Nucleus accumbens (tissue), 56 donors: ENCODE measurements around the gene CUL9.

Experiments
- DNase-seq, 56 donors: peaks; one replicate each; lab custom pipeline; 2025; lab: John Stamatoyannopoulos, UW

CUL9 gene

DNA sequence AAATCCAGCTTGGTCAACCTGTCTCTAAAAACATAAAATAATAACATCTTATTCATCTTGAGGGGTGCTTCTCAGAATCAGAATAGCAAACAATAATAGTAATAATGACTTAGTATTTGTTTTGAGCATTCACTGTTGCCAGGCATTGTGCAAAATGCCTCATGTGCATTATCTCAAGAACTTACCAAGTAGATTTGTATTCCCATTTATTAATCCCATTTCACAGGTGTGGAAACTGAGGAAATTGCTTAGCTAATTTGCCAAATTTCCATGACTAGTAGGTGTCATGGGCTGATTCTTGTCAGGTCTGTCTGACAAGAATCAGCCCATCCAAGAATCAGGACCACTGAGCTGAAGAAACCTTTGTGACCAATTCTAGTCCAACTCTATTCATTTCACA is 66.8 kb downstream of the CUL9 start:
- no peak for DNase-seq

DNA sequence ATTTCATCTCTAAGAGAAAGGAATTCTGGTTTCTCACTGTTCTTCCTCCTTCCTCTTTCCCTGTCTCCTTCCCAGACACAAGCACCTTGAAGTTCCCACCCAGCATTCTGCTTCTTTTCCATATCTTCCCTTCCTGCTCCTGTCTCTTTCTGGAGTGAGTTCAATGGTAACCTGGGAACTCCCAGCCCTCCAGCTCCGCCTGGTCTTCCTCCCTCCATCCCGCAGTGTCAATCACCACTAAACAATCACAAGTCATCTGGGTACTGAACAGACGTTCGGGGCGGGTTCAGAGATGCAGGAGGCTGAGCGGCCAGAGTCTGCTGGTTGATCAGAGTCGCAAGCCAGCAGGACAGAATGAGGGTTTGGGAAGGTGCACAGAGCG is 69.0 kb downstream of the CUL9 start:
- DNase-seq, result no peak

DNA sequence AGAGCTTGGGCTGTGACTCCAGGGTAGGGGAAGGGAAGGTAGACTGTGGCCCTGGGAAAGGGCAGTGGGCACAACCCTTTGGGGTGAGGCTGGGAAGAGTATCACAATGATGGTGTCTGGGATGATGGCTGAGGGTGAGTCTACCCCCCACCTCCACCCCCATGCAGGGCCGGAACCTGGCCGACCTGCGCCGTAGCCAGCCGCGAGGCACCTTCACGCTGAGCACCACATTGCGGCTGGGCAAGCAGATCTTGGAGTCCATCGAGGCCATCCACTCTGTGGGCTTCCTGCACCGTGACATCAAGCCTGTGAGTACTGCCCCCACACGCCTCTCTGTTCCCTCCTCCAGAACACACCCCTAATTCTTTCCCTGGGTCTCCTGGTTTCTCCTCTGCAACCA is 71.4 kb downstream of the CUL9 start:
- DNase-seq, result no peak

DNA sequence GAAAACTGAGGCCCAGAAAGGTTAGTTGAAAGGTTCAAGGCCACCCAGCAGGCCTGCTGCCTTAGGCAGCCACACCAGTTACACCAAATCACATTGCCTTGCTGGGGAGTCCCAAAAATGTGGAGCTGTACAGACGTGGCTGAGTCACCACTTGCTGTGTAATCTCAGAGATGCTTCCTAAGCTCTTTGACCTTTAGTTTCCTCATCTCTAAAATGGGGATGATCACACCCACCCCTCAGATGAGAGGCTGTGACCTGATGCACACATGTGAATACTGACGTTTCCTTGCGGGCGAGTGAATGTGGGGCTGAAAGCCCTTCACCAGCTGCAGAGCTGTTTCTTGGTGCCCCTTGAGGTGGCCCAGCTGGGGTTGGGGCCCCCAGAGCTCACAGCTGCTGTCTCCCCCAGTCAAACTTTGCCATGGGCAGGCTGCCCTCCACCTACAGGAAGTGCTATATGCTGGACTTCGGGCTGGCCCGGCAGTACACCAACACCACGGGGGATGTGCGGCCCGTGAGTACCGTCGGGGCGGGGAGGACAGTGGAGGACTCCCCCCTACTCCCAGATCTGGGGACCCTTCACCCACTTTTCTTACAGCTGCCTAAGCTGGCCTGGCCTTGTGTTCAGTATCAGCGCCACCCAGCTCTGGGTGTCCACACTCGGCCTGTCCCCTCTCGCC is 72.3 kb downstream of the CUL9 start:
- no peak for DNase-seq

DNA sequence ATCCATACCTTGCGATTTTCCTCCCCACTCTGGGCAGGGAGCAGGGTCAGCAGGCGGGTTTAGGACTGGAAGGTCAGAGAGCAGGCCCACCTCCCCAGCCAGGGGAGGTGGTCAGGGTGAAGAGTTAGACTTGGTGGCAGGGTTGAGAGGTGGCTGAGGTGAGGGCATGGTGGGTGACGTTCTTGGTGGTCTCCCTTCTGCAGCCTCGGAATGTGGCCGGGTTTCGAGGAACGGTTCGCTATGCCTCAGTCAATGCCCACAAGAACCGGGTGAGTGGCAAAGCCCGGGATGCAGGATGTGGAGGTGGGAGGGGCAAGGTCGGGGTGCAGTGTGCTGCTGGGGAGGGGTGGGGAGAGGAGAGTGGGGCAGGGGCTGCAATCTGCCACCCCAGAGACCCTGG is 72.8 kb downstream of the CUL9 start:
- DNase-seq, result no peak

DNA sequence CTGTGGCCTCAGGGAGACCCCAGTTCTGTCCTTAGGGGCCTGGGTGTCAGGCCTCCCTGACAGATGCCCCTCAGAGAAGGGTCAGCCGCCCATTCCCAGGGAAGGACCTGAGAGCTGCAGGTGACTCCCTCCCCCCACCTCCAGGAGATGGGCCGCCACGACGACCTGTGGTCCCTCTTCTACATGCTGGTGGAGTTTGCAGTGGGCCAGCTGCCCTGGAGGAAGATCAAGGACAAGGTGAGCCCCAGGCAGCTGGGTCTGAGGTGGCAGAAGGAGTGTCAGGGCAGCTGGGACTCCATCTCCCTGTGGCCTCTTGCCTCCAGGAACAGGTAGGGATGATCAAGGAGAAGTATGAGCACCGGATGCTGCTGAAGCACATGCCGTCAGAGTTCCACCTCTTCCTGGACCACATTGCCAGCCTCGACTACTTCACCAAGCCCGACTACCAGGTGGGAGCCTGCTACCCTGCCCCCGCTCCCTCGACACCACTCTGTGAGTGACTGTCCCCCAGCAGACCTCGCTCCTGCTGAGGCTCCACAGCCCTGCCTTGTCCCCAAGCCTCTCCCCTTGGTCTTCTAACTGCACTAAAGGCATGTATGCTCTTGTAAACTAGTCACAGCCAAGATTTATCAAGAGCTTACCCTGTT is 73.5 kb downstream of the CUL9 start:
- no peak for DNase-seq

DNA sequence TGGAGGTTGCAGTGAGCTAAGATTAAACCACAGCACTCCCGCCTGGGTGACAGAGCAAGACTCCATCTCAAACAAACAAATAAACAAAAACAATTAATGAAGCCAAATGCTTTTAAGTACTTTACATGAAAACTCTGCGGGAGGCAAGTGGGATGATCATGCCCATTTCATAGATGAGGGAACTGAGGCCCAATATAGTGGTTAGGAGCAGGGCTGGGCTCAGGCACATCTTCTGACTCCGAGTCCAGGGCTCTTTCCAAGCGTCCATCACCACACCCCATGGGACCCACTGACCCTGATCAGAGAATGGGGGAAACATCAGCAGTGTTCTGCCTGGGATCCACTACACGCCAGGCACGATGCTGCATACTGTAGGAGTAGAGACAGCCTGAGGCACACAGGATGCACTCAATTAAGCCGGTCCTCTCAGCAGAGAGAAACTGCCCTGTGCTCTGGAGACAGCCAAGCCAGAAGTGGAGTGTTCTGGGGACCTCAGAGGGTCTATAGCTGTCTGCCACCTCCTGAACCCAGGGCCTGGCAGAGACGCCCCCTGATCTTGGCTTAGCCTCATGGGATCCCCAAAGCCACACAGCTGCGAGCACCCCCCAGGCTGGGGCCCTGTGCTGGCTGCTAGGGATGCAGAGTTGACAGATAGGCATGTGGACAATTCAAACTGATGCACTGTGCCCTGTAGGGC is 74.8 kb downstream of the CUL9 start:
- DNase-seq, result no peak

DNA sequence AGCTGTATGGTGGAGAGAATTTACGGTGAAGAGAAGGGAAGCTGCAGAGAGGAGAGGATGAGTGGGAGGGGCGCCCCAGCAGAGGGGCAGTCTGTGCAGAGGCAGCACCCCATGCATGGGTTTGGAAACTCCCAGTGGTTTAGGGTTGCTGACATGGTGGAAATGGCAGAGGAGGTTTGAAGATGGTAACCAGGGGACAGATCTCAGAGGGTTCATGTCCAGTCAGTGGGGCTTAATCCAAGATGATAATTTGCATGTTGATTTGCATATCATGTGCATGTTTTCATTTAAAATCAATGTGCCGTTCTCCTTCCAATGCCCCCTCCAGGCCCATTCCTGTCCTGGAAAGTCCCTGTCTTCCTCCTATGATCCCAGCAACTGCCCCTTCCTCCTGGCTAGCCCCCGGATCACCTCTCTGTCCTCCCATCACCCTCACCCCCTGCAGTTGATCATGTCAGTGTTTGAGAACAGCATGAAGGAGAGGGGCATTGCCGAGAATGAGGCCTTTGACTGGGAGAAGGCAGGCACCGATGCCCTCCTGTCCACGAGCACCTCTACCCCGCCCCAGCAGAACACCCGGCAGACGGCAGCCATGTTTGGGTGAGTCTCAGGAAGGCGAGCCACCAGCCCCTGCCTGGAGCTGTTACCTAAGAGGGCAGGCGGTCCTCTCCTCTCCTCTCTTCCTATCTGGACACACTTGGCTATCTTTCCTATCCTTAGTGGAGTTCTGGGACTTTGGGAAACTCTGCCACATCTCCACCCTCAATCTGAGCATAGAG is 75.6 kb downstream of the CUL9 start:
- no peak for DNase-seq

DNA sequence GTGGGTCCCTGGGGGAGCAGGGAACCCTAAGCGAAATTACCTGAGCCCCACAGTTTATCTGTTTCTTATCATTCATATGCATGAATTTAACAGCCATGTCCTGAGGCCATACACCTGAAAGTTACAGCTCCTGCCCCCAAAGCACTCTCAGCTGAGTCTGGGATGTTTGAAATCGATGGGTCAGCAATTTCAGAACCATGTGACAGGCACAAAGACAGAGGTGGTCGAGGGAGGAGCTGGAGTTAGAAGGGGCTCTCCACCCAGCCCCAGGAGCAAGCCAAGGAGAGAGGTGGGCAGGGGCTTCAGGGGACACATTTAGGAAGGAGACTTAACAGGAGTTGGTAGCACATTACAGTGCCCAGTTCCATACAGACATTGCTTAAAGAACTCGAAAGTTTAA is 76.2 kb downstream of the CUL9 start:
- no peak for DNase-seq

DNA sequence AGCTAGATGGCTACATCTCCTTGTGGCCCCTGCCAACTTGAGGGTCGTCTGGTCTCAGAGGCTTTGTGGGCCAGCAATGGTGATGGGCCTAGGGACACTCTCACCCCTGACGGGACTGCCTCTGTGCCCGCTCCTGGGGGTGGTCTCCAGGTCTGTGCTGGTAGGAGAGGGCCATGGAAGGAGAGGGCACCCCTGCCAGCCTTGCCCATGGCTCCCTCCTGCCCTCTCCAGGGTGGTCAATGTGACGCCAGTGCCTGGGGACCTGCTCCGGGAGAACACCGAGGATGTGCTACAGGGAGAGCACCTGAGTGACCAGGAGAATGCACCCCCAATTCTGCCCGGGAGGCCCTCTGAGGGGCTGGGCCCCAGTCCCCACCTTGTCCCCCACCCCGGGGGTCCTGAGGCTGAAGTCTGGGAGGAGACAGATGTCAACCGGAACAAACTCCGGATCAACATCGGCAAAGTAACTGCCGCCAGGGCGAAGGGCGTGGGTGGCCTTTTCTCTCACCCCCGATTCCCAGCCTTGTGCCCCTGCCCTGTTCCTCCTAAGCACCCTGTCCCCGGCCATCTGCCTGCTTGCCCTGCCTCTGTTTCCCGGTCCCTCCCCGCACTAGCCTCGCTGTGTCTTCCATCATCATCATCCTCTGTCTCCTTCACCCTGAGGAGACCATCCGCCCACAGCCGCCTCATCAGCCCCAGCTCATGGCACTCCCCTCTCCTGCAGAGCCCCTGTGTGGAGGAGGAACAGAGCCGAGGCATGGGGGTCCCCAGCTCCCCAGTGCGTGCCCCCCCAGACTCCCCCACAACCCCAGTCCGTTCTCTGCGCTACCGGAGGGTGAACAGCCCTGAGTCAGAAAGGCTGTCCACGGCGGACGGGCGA is 77.1 kb downstream of the CUL9 start:
- no peak for DNase-seq

DNA sequence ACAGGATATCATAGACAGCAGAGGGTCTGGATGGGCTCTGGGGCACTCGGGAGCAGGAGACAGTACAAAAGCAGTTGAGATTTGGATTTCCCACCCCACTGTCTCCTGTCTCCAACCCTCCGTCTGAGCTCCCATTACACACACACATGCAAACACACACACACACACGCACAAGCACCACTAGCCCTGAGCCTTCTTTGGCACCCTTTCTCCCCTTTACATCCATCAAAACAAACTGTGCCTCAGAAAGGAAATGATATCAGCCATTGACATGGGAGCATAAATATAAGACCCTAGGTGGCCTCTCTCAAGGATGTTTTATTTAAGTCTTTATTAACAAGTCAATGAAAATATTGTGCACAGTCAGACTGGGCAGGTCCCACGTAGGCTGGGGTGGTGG is 78.8 kb downstream of the CUL9 start:
- no peak for DNase-seq

DNA sequence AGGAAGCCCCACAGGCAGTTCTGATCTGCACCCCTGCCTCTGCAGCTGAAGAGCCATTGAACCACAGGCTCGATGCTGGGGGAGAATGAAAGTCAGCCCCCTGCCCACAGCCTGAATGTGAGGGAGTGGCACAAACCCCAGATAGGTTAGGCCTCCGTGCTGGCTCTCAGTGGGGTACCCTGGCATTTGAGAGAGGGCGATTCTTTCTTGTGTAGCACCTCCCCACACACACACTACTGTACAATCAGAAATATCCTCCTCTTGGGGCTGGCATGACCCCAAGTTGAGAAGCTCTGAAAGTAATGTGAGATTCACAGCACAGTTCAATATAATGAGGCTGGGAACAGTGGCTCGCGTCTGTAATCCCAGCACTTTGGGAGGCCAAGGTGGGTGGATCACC is 79.2 kb downstream of the CUL9 start:
- no peak for DNase-seq

DNA sequence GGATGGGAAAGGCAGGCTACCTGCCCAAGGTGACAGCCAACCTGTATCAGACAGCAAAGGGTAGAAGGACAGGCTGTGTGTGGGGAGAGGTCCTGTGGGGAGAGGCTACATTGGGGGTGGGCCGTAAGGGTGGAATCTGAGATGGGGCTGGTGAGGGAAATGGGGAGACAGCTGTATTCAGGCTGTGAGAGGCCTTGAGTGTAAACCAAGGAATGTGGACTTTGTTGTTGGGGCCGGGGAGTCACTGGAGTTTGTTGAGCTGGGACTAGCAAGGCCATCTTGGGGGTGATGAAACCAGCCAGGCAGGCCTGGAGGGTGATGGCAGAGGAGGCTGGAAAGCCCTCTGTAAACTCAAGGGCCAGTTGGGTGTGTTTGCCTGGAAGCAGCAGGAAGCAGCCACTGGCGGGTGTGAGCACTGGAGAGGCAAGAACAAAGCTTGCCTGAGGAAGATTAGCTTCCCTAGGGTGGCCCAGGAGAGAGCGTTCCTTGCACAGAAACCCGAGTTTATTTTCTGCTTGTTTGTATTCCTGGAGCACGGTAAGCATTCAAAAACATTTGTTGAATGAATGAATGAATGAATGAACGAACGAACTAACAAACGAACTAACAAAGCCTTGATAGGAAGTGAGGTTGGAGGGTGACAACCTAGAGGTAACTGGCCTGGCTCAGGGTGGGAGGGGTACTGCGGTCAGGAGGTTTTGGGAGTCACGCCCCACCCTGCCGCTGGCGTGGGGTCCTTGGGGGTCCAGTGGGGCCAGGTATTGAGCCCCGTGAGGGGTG is 80.2 kb downstream of the CUL9 start:
- DNase-seq, result peak in 1 of 56 donors; percentile 22

DNA sequence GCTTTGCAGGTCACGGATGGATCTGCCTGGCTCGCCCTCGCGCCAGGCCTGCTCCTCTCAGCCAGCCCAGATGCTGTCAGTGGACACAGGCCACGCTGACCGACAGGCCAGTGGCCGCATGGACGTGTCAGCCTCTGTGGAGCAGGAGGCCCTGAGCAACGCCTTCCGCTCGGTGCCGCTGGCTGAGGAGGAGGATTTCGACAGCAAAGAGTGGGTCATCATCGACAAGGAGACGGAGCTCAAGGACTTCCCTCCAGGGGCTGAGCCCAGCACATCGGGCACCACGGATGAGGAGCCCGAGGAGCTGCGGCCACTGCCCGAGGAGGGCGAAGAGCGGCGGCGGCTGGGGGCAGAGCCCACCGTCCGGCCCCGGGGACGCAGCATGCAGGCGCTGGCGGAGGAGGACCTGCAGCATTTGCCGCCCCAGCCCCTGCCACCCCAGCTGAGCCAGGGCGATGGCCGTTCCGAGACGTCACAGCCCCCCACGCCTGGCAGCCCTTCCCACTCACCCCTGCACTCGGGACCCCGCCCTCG is 80.9 kb downstream of the CUL9 start:
- no peak for DNase-seq

DNA sequence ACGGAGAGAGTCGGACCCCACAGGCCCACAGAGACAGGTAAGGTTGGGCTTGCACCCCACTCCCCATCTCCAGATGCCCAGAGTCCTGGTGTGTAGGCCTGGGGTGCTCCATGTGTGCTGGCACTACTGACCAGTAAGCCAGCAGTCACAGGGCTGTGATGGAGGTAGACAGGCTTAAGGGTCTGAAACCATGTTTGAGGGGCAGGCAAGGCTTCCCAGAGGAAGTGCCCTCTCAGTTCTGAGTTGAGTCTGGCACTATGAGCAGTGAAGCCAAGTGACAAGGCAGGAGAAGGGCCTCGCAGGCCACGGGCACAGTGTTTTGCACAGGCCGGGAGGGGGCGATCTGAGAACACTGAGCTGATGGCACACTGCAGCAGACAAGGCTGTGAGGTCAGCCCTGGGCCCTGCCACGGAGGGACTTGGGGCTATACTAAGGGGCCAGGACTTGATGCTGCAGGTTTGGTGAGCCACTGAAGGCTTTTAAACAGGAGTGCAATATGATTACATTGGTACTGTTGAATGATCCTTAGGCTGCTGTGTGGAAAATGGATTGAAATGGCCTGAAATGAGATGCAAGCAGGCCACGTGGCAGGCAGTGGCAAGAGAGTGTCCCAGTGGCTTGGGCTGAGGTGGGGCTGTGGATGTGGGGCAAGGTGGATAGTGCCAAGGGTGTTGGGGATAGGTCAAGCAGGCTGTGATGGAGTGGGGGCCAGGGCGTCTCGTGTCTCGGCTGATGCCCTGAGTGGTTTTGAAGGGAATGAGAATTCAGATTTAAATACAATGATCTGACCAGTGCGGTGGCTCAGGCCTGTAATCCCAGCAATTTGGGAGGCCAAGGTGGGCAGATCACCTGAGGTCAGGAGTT is 81.5 kb downstream of the CUL9 start:
- DNase-seq, result peak in 32 of 56 donors; percentile 9 to 69 (median 22)

DNA sequence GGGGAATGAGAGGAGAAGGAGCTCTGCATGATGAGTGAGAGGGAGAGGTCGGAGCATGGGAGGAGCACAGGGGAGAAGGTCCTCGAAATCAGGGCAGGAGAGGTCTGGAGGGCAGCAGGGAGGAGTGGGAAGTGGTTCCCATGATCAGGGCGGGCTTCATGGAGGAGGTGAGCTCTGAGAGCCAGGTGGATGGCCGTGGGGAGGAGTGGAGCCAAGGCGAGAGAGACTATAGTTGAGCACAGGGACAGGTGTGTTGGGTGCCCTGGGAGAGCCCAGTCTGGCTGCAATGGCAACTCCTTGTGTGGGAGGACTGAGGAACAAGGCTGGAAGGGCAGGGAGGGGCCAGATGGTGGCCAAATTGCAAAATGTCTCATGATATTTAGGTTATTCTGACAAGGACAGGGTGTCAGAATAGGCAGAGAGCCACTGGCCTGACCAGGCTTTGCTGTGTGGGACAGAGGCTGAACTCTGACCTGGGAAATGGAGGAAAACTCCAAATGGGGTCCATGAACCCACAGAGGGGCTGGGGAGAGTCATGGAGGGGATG is 82.7 kb downstream of the CUL9 start:
- no peak for DNase-seq

DNA sequence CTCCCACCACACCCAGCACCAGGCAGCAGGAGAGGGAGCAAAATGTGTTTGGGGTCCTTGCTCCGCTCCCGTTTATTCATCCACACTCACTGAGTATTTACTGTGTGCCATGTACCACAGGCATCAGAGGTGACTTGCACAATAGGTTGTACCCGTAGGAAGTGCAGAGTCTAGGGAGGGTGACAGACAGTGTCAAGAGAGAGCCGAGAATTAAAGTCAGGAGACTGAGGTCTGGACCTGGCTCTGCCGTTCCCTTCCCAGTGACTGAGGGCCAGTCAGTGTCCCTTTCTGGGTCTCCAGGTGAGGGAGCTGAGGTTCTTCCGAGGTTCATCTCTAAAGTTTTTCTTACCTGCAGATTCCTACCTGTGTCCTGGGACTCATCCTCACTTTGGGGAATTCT is 83.6 kb downstream of the CUL9 start:
- no peak for DNase-seq
